GM06990 (cell line): ENCODE data around the gene IGFL3.

Source experiments
- DNase-seq: peaks from one replicate; pipeline ENCODE4 v3.0.0-alpha.2; 2011; ENCODE audit not compliant: insufficient read length; ENCODE audit errors: extremely low read depth
- H3K27me3 ChIP-seq: replicated peaks from 2 replicates; pipeline ENCODE4 v1.6.0; 2011; ENCODE audit warnings: low read length; ENCODE audit not compliant: control insufficient read depth, insufficient read depth
- H3K36me3 ChIP-seq: 2 replicates; pipeline ENCODE4 v1.5.1; 2011; ENCODE audit warnings: low read length; ENCODE audit not compliant: control insufficient read depth, insufficient read depth
- H3K4me3 ChIP-seq: replicated peaks from 2 replicates; pipeline ENCODE4 v1.5.1; 2011; ENCODE audit warnings: low read depth, mild to moderate bottlenecking, control low read depth, low read length
- TF ChIP-seq, protein P1 (sequence below): IDR thresholded peaks from 2 replicates; pipeline ENCODE4 v1.5.1; 2011; ENCODE audit warnings: low read length, control low read depth, mild to moderate bottlenecking, inconsistent platforms; ENCODE audit not compliant: insufficient read depth, poor library complexity, severe bottlenecking

IGFL3 gene

DNA sequence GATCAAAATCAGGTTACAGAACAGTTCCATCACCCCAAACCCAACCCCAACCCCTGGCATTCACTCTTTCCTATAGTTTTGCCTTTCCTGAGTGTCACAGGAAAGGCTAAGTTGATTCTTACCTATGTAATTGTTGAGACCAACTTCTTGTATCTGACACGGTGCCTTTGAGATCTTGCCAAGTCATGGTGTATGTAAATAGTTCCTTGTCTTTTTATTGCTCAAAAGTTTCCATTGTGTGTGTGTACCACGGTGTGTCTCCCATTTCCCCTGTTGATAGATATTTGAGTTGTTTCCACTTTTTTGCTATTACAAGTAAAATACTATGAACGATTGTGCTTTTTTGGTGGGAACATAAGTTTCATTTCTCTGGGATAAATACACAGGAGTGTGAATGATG lies 20.3 kb upstream of the IGFL3 start:
- H3K36me3 ChIP-seq, result no peaks in the 10 kb centered on the region
- TF ChIP-seq, protein P1, sequence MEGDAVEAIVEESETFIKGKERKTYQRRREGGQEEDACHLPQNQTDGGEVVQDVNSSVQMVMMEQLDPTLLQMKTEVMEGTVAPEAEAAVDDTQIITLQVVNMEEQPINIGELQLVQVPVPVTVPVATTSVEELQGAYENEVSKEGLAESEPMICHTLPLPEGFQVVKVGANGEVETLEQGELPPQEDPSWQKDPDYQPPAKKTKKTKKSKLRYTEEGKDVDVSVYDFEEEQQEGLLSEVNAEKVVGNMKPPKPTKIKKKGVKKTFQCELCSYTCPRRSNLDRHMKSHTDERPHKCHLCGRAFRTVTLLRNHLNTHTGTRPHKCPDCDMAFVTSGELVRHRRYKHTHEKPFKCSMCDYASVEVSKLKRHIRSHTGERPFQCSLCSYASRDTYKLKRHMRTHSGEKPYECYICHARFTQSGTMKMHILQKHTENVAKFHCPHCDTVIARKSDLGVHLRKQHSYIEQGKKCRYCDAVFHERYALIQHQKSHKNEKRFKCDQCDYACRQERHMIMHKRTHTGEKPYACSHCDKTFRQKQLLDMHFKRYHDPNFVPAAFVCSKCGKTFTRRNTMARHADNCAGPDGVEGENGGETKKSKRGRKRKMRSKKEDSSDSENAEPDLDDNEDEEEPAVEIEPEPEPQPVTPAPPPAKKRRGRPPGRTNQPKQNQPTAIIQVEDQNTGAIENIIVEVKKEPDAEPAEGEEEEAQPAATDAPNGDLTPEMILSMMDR, result no peak
- no peak for DNase-seq
- no peaks in the 10 kb centered on the region; the same call in 1 of the 2 replicates for H3K27me3 ChIP-seq
- no peak overlapping the region for H3K4me3 ChIP-seq

DNA sequence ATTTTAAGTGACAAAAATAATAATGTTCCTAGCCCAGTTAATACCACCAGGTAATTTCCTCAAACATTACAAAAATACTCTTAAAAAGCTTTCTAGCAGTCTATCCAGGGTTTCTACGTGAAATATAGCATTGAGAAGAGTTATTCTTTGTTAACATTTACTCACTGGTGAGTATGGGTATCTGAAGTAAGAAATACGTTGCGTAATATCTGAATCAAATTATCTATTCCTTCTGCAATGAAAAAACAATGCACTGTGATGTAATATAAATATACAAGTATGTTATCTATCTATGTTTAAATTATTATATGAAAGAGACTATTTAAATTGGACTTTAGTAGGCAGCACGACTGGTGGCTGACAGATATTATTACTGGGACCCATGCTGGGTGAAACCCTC lies 17.8 kb upstream of the IGFL3 start:
- TF ChIP-seq, protein P1, result no peak
- Histone ChIP-seq H3K4me3 (no peak overlapping the region), H3K27me3 (no peaks in the 10 kb centered on the region; the same call in none of the 2 replicates), H3K36me3 (no peaks in the 10 kb centered on the region)
- DNase-seq, result no peak

DNA sequence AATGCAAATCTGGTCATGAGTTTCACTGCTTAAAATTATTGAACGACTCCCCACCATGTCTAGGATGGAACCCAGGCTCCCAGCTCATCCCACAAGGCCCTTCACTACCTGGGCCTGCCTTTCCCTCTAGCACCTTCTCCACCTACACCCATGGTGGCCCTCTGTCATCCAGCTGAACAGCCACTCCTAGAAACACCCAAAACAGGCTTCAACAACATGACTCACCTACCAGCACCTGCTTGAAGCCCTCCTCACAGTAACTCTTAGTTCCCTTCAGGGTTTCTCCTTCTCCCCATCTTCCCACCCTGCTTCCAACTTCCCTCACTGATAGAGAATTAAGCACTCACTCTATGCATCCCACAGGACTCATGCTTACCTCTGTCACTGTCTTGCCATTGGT lies 16.9 kb upstream of the IGFL3 start:
- DNase-seq, result no peak
- H3K36me3 ChIP-seq, result no peaks in the 10 kb centered on the region
- no peaks in the 10 kb centered on the region; the same call in none of the 2 replicates for H3K27me3 ChIP-seq
- TF ChIP-seq, protein P1, result no peak
- H3K4me3 ChIP-seq, result no peak overlapping the region

DNA sequence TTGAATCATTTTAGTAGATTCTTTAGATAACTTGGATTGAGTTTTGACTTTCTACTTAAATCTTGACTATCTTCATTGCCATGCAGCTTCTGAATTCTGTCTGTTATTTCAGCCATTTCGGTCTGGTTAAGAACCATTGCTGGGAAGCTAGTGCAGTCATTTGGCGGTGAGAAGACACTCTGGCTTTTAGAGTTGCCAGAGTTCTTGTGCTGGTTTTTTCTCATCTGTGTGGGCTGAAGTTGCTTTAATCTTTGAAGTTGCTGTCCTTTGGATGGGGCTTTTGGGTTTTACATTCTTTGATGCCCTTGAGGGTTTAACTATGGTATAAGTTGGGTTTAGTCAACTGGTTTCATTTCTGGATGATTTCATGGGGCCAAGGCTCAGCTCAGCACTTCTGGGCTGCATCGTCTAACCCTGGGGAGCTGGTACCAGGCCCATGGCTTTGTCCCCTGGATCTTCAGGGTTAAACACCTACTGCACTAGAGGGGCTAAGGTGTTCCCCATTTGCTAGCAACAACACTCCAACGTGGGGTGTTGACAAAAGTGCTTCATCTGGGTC lies 13.5 kb upstream of the IGFL3 start:
- TF ChIP-seq, protein P1, result no peak
- H3K4me3 ChIP-seq, result no peak overlapping the region
- no peaks in the 10 kb centered on the region for H3K36me3 ChIP-seq
- no peaks in the 10 kb centered on the region; the same call in none of the 2 replicates for H3K27me3 ChIP-seq
- no peak for DNase-seq

DNA sequence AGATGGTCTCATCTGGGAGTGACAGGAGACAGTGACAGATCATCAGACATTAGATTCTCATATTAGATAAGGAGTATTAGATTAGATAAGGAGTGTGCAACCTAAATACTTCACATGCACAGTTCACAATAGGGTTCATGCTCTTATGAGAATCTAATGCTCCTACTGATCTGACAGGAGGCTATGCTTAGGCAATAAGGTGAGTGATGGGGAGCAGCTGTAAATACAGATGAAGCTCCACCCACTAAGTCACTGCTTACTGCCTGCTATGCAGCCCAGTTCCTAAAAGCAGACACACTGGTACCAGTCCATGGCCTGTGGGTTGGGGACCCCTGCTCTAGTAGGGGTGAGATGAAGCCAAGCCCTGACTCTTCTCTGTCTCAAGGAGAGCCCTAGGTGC lies 10.0 kb upstream of the IGFL3 start:
- Histone ChIP-seq H3K4me3 (no peak overlapping the region), H3K27me3 (no peaks in the 10 kb centered on the region; the same call in 1 of the 2 replicates), H3K36me3 (no peaks in the 10 kb centered on the region)
- TF ChIP-seq, protein P1, result no peak
- no peak for DNase-seq

DNA sequence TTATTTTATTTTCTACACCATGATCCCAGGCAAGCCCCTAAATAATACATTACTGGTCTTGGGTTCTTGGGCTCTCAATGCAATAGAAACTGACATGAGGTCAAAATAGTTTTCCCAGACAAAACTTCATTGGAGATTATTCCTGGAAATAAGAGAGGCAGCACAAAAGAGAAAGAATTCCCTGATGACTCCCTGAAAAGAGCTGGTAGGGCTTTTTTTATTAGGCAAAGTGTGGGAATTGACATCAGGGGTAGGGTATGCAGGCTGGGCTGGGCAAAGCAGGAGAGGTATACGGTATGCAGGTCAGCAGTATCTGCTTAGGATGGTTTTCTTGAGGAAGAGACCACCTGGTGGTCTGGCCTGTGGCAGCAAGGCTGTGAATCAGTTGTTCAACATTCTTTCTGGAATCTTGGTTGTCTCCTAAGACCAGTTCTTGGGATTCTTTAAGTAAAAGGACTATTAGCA lies 9.3 kb upstream of the IGFL3 start:
- DNase-seq, result no peak
- Histone ChIP-seq H3K36me3 (no peaks in the 10 kb centered on the region), H3K27me3 (no peaks in the 10 kb centered on the region; the same call in 1 of the 2 replicates), H3K4me3 (no peak overlapping the region)
- TF ChIP-seq, protein P1, result no peak
